ENCODE data around the gene MAD1L1.

- TF ChIP-seq CTCF (IDR thresholded peaks at IDR 0.05) (no peak), POLR2A (IDR thresholded peaks at IDR 0.05) (no peak), POLR2AphosphoS5 (IDR thresholded peaks at IDR 0.05) (no peak), EP300 (IDR thresholded peaks at IDR 0.05) (no peak)
Measured at GRCh38 chr7:2173189-2173827, 59.4 kb downstream of the MAD1L1 start.
